Ammon's horn (tissue), 1 donor: ENCODE data around the gene F10.
"Not testable (repeated sequence)": the region's sequence is repeated elsewhere in the genome, so short reads cannot be mapped to it uniquely, and the experiment has no call there.

Experiments used
- DNase-seq: peaks from one replicate; pipeline ENCODE4 v3.0.0-alpha.2; 2016; ENCODE audit warnings: low spot score

The F10 gene

GRCh38 chr13:113122550-113123225 lies at the start of gene F10:
Gene F10, plus strand, starts transcription at chr13:113122799. Its CDS starts 57 bp downstream, at chr13:113122856.
- no peak for DNase-seq

GRCh38 chr13:113073942-113074341 lies 48.7 kb upstream of the F10 start:
- peak; percentile 63 for DNase-seq

- DNase-seq = no peak
Measured at GRCh38 chr13:113074401-113074800, 48.2 kb upstream of the F10 start.

GRCh38 chr13:113074876-113075275 lies 47.7 kb upstream of the F10 start:
- DNase-seq = no peak

- DNase-seq = no peak
Measured at GRCh38 chr13:113075711-113076110, 46.9 kb upstream of the F10 start.

GRCh38 chr13:113076681-113077401 lies 45.8 kb upstream of the F10 start:
- DNase-seq = no peak

GRCh38 chr13:113077566-113077952 lies 45.0 kb upstream of the F10 start:
- DNase-seq = no peak

- DNase-seq = no peak
Measured at GRCh38 chr13:113077953-113078901, 44.4 kb upstream of the F10 start.

GRCh38 chr13:113078902-113079780 lies 43.5 kb upstream of the F10 start:
- DNase-seq = peak; percentile 91

- not testable (repeated sequence) for DNase-seq
Measured at GRCh38 chr13:113079781-113080080, 42.9 kb upstream of the F10 start.

- DNase-seq = no peak
Measured at GRCh38 chr13:113080361-113080831, 42.2 kb upstream of the F10 start.

- DNase-seq = no peak
Measured at GRCh38 chr13:113080901-113081521, 41.6 kb upstream of the F10 start.

GRCh38 chr13:113082198-113083021 lies 40.2 kb upstream of the F10 start:
- DNase-seq = no peak

GRCh38 chr13:113083022-113083373 lies 39.6 kb upstream of the F10 start:
- DNase-seq = no peak

- peak; percentile 90 for DNase-seq
Measured at GRCh38 chr13:113083402-113084061, 39.1 kb upstream of the F10 start.

GRCh38 chr13:113084094-113084942 lies 38.3 kb upstream of the F10 start:
- no peak for DNase-seq

- DNase-seq = no peak
Measured at GRCh38 chr13:113084943-113085540, 37.6 kb upstream of the F10 start.

GRCh38 chr13:113086031-113086750 lies 36.4 kb upstream of the F10 start:
- no peak for DNase-seq
